PC-3 (cell line): ENCODE results near the gene HOMER3. TPM values are rescaled to one million over a fixed set of nuclear protein-coding genes. Genes with fewer than 3 reads are reported as not detected.

Experiments
- ATAC-seq: fragments of 200-7000 bp; cut with Tn5 transposase; 2 replicates; pipeline ENCODE4 v1.9.1; 2020; ENCODE audit warnings: mild to moderate bottlenecking, moderate library complexity
- BruUV-seq: library from RNA; stranded (reverse); fragments of 400-500 nt; replicated peaks from 2 replicates; lab custom pipeline; 2021; lab: Mats Ljungman, UMichigan
- CTCF ChIA-PET: fragments of 300-600 bp; sonication (Branson Sonifier 250); formaldehyde crosslinking; loops from one replicate; lab custom pipeline; 2022; ENCODE audit warnings: antibody characterized with exemption; lab: Charles Lee
- POLR2A ChIA-PET: fragments of 300-600 bp; sonication (Branson Sonifier 250); formaldehyde crosslinking; loops from one replicate; lab custom pipeline; 2022; ENCODE audit warnings: antibody characterized with exemption; ENCODE audit not compliant: unreplicated experiment; lab: Charles Lee
- DNase-seq: peaks from one replicate; pipeline ENCODE4 v3.0.0-alpha.2; 2015
- H2AFZ ChIP-seq: fragments of 300-600 bp; sonication (generic); 2 replicates; pipeline ENCODE4 v1.6.0; 2016; ENCODE audit warnings: antibody characterized with exemption, low read length
- H3F3A ChIP-seq: fragments of 300-600 bp; sonication (generic); one replicate; pipeline ENCODE4 v1.6.0; 2017; ENCODE audit warnings: antibody characterized with exemption, low read length, control low read depth, mild to moderate bottlenecking; ENCODE audit not compliant: unreplicated experiment
- H3K27ac ChIP-seq: fragments of 300-600 bp; sonication (generic); 2 replicates; pipeline ENCODE4 v1.5.1; 2016; ENCODE audit warnings: mild to moderate bottlenecking, low read length
- H3K27me3 ChIP-seq: fragments of 300-600 bp; sonication (generic); 2 replicates; pipeline ENCODE4 v1.6.1; 2016; ENCODE audit warnings: low read length, mixed read lengths
- H3K36me3 ChIP-seq: fragments of 300-600 bp; sonication (generic); 2 replicates; pipeline ENCODE4 v1.6.1; 2016; ENCODE audit warnings: low read depth, mixed run types, low read length, mixed read lengths
- H3K4me1 ChIP-seq: fragments of 300-600 bp; sonication (generic); 2 replicates; pipeline ENCODE4 v1.5.1; 2016; ENCODE audit warnings: low read length; ENCODE audit not compliant: insufficient read depth
- H3K4me2 ChIP-seq: fragments of 300-600 bp; sonication (generic); 2 replicates; pipeline ENCODE4 v1.6.0; 2016; ENCODE audit warnings: low read length
- H3K4me3 ChIP-seq: fragments of 300-600 bp; sonication (generic); 2 replicates; pipeline ENCODE4 v1.5.1; 2016; ENCODE audit warnings: mild to moderate bottlenecking, low read length, mixed read lengths
- H3K79me2 ChIP-seq: fragments of 300-600 bp; sonication (generic); 2 replicates; pipeline ENCODE4 v1.6.1; 2017; ENCODE audit warnings: low read length, mixed read lengths
- H3K9ac ChIP-seq: fragments of 300-600 bp; sonication (generic); 2 replicates; pipeline ENCODE4 v1.6.0; 2016; ENCODE audit warnings: mild to moderate bottlenecking, low read length
- H3K9me2 ChIP-seq: fragments of 300-600 bp; sonication (generic); replicated peaks from 2 replicates; pipeline ENCODE4 v1.6.1; 2016; ENCODE audit warnings: mixed run types, low read length, mixed read lengths
- H3K9me3 ChIP-seq: fragments of 300-600 bp; sonication (generic); 2 replicates; pipeline ENCODE4 v1.6.1; 2016; ENCODE audit warnings: low read length, mixed read lengths
- H4K20me1 ChIP-seq: fragments of 300-600 bp; sonication (generic); 2 replicates; pipeline ENCODE4 v1.6.1; 2016; ENCODE audit warnings: low read length, mixed read lengths
- EZH2 ChIP-seq: fragments of 300-600 bp; sonication (generic); IDR thresholded peaks from one replicate; pipeline ENCODE4 v1.6.1; 2017; ENCODE audit warnings: antibody characterized with exemption, mild to moderate bottlenecking, low read length; ENCODE audit not compliant: unreplicated experiment
- EZH2phosphoT487 ChIP-seq: fragments of 300-600 bp; sonication (generic); IDR thresholded peaks from 2 replicates; pipeline ENCODE4 v1.6.1; 2018; ENCODE audit warnings: mild to moderate bottlenecking, antibody characterized with exemption, low read length, borderline replicate concordance
- intact Hi-C: fragments of 100-400 bp; cut with micrococcal nuclease; formaldehyde crosslinking; loops from 2 replicates; pipeline ENCODE4 v1.9.0; 2023
- total RNA-seq: library from RNA; depleted of rRNA; stranded (reverse); fragments of >200 nt; gene quantifications from 2 replicates; pipeline ENCODE4 v1.2.3, GENCODE V29; 2014
- TF ChIP-seq, protein P1 (sequence below): fragments of 300-600 bp; sonication (generic); conservative IDR thresholded peaks from 2 replicates; pipeline ENCODE4 v1.5.1; 2017; ENCODE audit warnings: antibody characterized with exemption, low read depth, mild to moderate bottlenecking, low read length

Gene HOMER3
- total RNA-seq, 1 experiment from 2014 or later: 118 TPM

DNA sequence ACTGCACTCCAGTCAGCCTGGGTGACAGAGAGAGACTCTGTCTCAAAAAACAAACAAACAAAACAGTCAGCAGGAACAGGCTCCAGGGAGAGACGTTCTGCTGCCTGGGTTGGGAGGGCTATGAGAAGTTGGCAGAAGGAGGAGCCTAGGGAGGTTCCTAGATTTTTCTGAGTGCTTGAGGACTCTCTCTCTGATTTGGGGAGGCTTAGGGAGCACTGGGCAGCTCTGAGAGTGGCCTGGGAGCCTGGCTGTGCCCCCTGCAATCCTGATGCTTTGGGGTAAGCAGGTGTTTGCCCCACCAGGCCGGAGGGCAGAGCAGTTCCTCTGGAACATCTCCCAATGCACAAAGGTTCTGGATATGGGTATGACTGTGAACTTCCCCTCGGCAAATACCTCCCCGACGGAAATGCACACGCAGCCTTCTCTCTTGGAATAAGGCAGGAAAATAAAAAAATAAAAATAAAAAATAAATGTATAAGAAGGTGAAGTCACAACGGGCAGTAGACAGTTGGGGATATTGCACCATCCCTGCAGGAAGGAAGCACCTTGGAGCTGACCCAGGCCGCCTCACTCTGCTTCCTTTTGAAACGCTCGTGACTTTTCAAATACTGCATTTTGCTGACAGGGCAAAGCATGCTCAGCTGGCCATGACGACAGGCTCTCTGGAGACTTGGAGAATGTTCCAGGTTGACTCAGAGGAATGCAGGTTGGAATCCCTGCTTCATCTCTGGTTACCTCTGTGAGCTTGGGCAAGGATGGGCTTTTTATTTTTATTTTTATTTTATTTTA, 26.5 kb upstream of the HOMER3 start:
- peaks cover 8% of the 10 kb centered on the region for H3F3A ChIP-seq
- ChIA-PET POLR2A (interaction anchor here (0.6 kb wide), 1 partner anchor 17 kb away, joined by 4 read pairs; no protein-coding TSS in a partner anchor), CTCF (no interaction called here)
- peak overlapping the region; percentile 67 for H2AFZ ChIP-seq
- no peaks in the 10 kb centered on the region for H4K20me1 ChIP-seq
- DNase-seq (peak; percentile 77), ATAC-seq (peak; percentile 67)
- H3K4me1 ChIP-seq: peaks cover 29% of the 10 kb centered on the region
- no peak overlapping the region for H3K4me3 ChIP-seq
- H3K9me3 ChIP-seq: no peaks in the 10 kb centered on the region
- no peaks in the 10 kb centered on the region for H3K27me3 ChIP-seq
- intact Hi-C loops: no loop called here
- no peaks in the 10 kb centered on the region for H3K9me2 ChIP-seq
- H3K79me2 ChIP-seq: no peaks in the 10 kb centered on the region
- H3K27ac ChIP-seq: peak overlapping the region; percentile 61
- no TSS peak for BruUV-seq
- TF ChIP-seq EZH2phosphoT487 (no peak), EZH2 (no peak)
- TF ChIP-seq, protein P1, sequence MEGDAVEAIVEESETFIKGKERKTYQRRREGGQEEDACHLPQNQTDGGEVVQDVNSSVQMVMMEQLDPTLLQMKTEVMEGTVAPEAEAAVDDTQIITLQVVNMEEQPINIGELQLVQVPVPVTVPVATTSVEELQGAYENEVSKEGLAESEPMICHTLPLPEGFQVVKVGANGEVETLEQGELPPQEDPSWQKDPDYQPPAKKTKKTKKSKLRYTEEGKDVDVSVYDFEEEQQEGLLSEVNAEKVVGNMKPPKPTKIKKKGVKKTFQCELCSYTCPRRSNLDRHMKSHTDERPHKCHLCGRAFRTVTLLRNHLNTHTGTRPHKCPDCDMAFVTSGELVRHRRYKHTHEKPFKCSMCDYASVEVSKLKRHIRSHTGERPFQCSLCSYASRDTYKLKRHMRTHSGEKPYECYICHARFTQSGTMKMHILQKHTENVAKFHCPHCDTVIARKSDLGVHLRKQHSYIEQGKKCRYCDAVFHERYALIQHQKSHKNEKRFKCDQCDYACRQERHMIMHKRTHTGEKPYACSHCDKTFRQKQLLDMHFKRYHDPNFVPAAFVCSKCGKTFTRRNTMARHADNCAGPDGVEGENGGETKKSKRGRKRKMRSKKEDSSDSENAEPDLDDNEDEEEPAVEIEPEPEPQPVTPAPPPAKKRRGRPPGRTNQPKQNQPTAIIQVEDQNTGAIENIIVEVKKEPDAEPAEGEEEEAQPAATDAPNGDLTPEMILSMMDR: no peak
- peak overlapping the region; percentile 39; the same call in 1 of the 2 replicates for H3K4me2 ChIP-seq
- H3K36me3 ChIP-seq: no peaks in the 10 kb centered on the region
- H3K9ac ChIP-seq: no peak overlapping the region

DNA sequence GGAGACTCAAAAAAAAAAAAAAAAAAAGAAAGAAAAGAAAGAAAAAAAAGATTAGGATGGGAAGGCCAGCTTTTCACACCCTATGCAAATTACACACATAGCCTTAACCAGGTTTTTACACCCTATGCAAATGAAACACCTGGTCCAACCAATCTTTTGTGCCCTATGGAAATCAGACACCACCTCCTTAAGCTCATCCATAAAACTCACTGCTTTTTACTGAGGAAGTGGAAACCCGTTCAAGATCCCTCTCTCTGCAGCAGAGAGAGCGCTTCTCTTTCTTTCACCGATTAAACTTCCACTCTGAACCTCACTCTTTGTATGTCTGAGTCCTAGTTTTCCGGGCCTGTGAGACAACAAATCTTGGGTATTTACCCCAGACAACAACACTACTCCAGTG, 25.3 kb upstream of the HOMER3 start:
- intact Hi-C loops: no loop called here
- Histone ChIP-seq H3K27me3 (no peaks in the 10 kb centered on the region), H3K27ac (no peak overlapping the region), H3K9ac (no peak overlapping the region), H3F3A (peaks cover 8% of the 10 kb centered on the region), H3K36me3 (no peaks in the 10 kb centered on the region), H4K20me1 (no peaks in the 10 kb centered on the region), H3K4me2 (no peak overlapping the region), H3K4me3 (no peak overlapping the region), H3K9me3 (no peaks in the 10 kb centered on the region), H3K4me1 (peaks cover 24% of the 10 kb centered on the region), H2AFZ (no peak overlapping the region), H3K9me2 (no peaks in the 10 kb centered on the region), H3K79me2 (no peaks in the 10 kb centered on the region)
- DNase-seq (peak; percentile 8), ATAC-seq (no peak)
- ChIA-PET CTCF (interaction anchor here (1.1 kb wide), 1 partner anchor 20 kb away, joined by 4 read pairs; no protein-coding TSS in a partner anchor), POLR2A (no interaction called here)
- no TSS peak for BruUV-seq
- TF ChIP-seq EZH2phosphoT487: no peak
- no peak for TF ChIP-seq EZH2
- TF ChIP-seq, protein P1: no peak

DNA sequence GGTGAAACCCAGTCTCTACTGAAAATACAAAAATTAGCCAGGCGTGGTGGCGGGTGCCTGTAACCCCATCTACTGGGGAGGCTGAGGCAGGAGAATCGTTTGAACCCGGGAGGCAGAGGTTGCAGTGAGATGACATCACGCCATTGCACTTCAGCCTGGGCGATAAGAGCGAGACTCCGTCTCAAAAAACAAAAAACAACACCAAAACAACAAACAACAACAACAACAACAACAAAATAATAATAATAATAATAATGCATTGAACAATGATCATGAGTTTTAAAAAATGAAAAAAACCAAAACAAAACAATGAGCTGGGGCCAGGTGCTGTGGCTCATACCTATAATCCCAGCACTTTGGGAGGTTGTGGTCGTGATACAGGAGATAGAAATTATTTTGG, 23.1 kb upstream of the HOMER3 start:
- intact Hi-C loops: no loop called here
- ChIA-PET CTCF (no interaction called here), POLR2A (no interaction called here)
- TF ChIP-seq, protein P1: no peak
- TF ChIP-seq EZH2phosphoT487 (no peak), EZH2 (no peak)
- H3F3A ChIP-seq: peaks cover 3% of the 10 kb centered on the region
- H3K9ac ChIP-seq: no peak overlapping the region
- H2AFZ ChIP-seq: no peak overlapping the region
- no peaks in the 10 kb centered on the region for H3K9me2 ChIP-seq
- no peak overlapping the region for H3K4me2 ChIP-seq
- H3K36me3 ChIP-seq: no peaks in the 10 kb centered on the region
- no TSS peak for BruUV-seq
- no peaks in the 10 kb centered on the region for H3K9me3 ChIP-seq
- H3K79me2 ChIP-seq: no peaks in the 10 kb centered on the region
- no peaks in the 10 kb centered on the region for H4K20me1 ChIP-seq
- DNase-seq: no peak
- ATAC-seq: no peak
- H3K4me3 ChIP-seq: no peak overlapping the region
- H3K4me1 ChIP-seq: peaks cover 11% of the 10 kb centered on the region
- no peak overlapping the region for H3K27ac ChIP-seq
- H3K27me3 ChIP-seq: no peaks in the 10 kb centered on the region
